ENCODE results near the gene ZNF768. TPM values are rescaled to one million over a fixed set of nuclear protein-coding genes. Genes with fewer than 3 reads are reported as not detected.
"Not testable (repeated sequence)": the region's sequence is repeated elsewhere in the genome, so short reads cannot be mapped to it uniquely, and the experiment has no call there.

ZNF768 gene
- total RNA-seq, 1 donor from 2014 or later: 21.3 TPM

- no peak for DNase-seq
Observed at GRCh38 chr16:30555315-30556124, 29.2 kb upstream of the ZNF768 start.

GRCh38 chr16:30554557-30555314 lies 28.4 kb upstream of the ZNF768 start:
- DNase-seq: peak; percentile 33

GRCh38 chr16:30553393-30553899 lies 27.1 kb upstream of the ZNF768 start:
- DNase-seq: no peak

GRCh38 chr16:30552956-30553355 lies 26.6 kb upstream of the ZNF768 start:
- no peak for DNase-seq

- DNase-seq: no peak
Observed at GRCh38 chr16:30551781-30552180, 25.4 kb upstream of the ZNF768 start.

GRCh38 chr16:30548416-30549253 lies 22.3 kb upstream of the ZNF768 start:
- no peak for DNase-seq

- DNase-seq: no peak
Observed at GRCh38 chr16:30546115-30546514, 19.7 kb upstream of the ZNF768 start.

GRCh38 chr16:30543067-30543466 lies 16.7 kb upstream of the ZNF768 start:
- DNase-seq: no peak

- DNase-seq: peak; percentile 70
Observed at GRCh38 chr16:30541502-30542329, 15.3 kb upstream of the ZNF768 start.

GRCh38 chr16:30540916-30541464 lies 14.6 kb upstream of the ZNF768 start:
- DNase-seq: not testable (repeated sequence)

GRCh38 chr16:30539986-30540526 lies 13.7 kb upstream of the ZNF768 start:
- DNase-seq: not testable (repeated sequence)

GRCh38 chr16:30539000-30539964 lies 12.9 kb upstream of the ZNF768 start:
- no peak for DNase-seq

GRCh38 chr16:30536391-30537024 lies 10.1 kb upstream of the ZNF768 start:
- not testable (repeated sequence) for DNase-seq

GRCh38 chr16:30535777-30536190 lies 9.4 kb upstream of the ZNF768 start:
- peak; percentile 85 for DNase-seq

- peak; percentile 50 for DNase-seq
Observed at GRCh38 chr16:30535106-30535776, 8.9 kb upstream of the ZNF768 start.

GRCh38 chr16:30534368-30535105 lies 8.2 kb upstream of the ZNF768 start, which contains the start of gene ZNF747:
TSS of gene ZNF747 (minus strand) at chr16:30534858. CDS start at chr16:30534679, 179 bp downstream.
- peak; percentile 89 for DNase-seq

- DNase-seq: peak; percentile 21
Observed at GRCh38 chr16:30533748-30534367, 7.5 kb upstream of the ZNF768 start.

Data from dermis blood vessel endothelial cell (primary cell).